Uterus (tissue), 2 donors: ENCODE results near the gene TDP1.

Experiments used
- POLR2A ChIP-seq, 2 donors: fragments of 450-650 bp; IDR thresholded peaks; one replicate each; pipeline ENCODE4 v1.6.1; 2016; ENCODE audit warnings: antibody characterized with exemption in 2 of 2, mild to moderate bottlenecking in 1 of 2, moderate library complexity in 1 of 2
- TF ChIP-seq, protein P1 (sequence below), 4 experiments: fragments of 200-600 bp in 2 of 4; fragments of 450-650 bp in 2 of 4; sonication (generic) in 2 of 4; IDR thresholded peaks; one replicate each; pipeline ENCODE4 v1.5.1; 2016 to 2019; ENCODE audit warnings: antibody characterized with exemption in 4 of 4, mild to moderate bottlenecking in 2 of 4, moderate library complexity in 1 of 4

DNA sequence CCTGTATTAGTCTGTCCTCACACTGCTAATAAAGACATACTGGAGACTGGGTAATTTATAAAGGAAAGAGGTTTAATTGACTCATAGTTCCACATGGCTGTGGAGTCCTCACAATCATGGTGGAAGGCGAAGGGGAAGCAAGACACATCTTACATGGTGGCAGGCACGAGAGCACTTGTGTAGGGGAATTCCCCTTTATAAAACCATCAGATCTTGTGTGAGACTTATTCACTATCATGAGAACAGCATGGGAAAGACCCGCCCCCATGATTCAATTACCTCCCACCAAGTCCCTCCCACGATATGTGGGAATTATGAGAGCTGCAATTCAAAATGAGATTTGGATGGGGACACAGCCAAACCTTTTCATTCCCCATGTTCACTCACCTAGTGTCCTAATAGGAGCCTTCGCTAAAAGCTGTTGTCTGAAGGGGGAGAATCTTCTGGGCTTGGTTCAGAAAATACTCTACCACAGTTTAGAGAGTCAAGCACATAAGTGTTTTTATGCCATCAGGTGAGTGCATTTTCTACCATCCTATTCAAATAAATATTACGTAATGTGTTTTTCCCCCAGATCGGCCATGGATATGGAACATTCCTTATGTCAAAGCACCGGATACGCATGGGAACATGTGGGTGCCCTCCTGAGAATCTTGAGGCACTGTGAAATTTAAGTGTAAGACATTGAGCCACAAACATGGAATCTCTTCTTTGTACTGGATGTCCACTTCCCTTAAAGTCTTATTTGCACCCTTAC, 86.9 kb downstream of the TDP1 start:
- TF ChIP-seq, protein P1, sequence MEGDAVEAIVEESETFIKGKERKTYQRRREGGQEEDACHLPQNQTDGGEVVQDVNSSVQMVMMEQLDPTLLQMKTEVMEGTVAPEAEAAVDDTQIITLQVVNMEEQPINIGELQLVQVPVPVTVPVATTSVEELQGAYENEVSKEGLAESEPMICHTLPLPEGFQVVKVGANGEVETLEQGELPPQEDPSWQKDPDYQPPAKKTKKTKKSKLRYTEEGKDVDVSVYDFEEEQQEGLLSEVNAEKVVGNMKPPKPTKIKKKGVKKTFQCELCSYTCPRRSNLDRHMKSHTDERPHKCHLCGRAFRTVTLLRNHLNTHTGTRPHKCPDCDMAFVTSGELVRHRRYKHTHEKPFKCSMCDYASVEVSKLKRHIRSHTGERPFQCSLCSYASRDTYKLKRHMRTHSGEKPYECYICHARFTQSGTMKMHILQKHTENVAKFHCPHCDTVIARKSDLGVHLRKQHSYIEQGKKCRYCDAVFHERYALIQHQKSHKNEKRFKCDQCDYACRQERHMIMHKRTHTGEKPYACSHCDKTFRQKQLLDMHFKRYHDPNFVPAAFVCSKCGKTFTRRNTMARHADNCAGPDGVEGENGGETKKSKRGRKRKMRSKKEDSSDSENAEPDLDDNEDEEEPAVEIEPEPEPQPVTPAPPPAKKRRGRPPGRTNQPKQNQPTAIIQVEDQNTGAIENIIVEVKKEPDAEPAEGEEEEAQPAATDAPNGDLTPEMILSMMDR (IDR thresholded peaks at IDR 0.05) = no peak
- TF ChIP-seq POLR2A (IDR thresholded peaks at IDR 0.05) = no peak
